ENCODE data around the gene NPAS3. TPM values are rescaled to one million over a fixed set of nuclear protein-coding genes. Genes with fewer than 3 reads are reported as not detected.

Gene NPAS3
- total RNA-seq, 1 donor from 2014 or later: 4.9 TPM

- intact Hi-C loops (cut with DNase I): no loop called here
- no peak for DNase-seq (ENCODE audit: low spot score)
Measured at GRCh38 chr14:33796356-33796755, 857.7 kb downstream of the NPAS3 start.

- intact Hi-C loops (cut with DNase I): no loop called here
- DNase-seq (ENCODE audit: low spot score): no peak
Measured at GRCh38 chr14:33799705-33800570, 861.3 kb downstream of the NPAS3 start.

- intact Hi-C loops (cut with DNase I): no loop called here
- DNase-seq (ENCODE audit: low spot score): no peak
Measured at GRCh38 chr14:33800735-33801163, 862.1 kb downstream of the NPAS3 start.

DNA sequence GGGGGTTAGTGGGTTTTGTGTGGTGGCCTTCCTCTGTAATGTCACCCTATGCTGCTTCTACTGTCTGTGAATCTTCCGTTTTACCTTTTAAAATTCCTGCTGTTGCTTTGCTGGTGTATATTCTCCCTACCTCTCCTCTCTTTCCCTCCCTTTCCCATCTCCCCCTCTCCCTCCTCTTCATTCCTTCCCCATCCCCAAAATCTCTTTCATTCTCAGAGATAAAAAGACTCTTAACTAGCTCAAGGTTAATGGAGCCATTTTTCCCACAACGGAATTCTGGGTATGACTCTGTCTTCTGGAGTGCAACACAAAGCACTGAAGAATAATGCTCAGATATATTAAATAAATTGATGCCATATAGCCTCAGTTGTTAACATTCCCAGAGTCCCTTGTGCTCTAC is 864.1 kb downstream of the NPAS3 start:
- no peak for DNase-seq (ENCODE audit: low spot score)
- intact Hi-C loops (cut with DNase I): no loop called here

GRCh38 chr14:33805593-33805992 is 866.9 kb downstream of the NPAS3 start:
- DNase-seq (ENCODE audit: low spot score): no peak
- intact Hi-C loops (cut with DNase I): no loop called here

DNA sequence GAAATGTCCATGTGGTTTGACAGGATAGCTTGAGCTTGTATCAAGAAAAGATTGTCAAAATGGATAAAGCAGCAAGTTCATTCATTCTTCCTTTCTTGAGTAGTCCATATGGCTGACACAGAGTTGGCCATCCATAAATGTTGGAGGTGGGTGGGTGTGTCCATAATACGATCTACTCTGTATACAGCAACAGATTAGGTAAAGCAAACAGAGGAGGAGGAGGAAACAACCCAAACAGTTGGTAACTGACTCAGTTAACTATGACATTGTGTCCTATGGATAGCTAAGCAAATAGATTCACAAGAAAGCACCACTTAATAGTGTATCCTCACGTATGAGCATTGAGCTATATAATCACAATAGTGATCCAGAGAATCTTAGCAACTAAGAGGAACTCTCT is 868.2 kb downstream of the NPAS3 start:
- intact Hi-C loops (cut with DNase I): no loop called here

GRCh38 chr14:33808187-33808586 is 869.5 kb downstream of the NPAS3 start:
- DNase-seq (ENCODE audit: low spot score): no peak
- intact Hi-C loops (cut with DNase I): no loop called here

More for the DNA sequence above, 868.2 kb downstream of the NPAS3 start:
- no peak for DNase-seq (ENCODE audit: low spot score)

- DNase-seq (ENCODE audit: low spot score): no peak
- intact Hi-C loops (cut with DNase I): no loop called here
Measured at GRCh38 chr14:33809396-33809981, 870.8 kb downstream of the NPAS3 start.

- intact Hi-C loops (cut with DNase I): no loop called here
Measured at GRCh38 chr14:33810308-33810707, 871.6 kb downstream of the NPAS3 start.

GRCh38 chr14:33811721-33812120 is 873.0 kb downstream of the NPAS3 start:
- no peak for DNase-seq (ENCODE audit: low spot score)
- intact Hi-C loops (cut with DNase I): no loop called here

More at GRCh38 chr14:33810308-33810707, 871.6 kb downstream of the NPAS3 start:
- DNase-seq (ENCODE audit: low spot score): no peak

- intact Hi-C loops (cut with DNase I): no loop called here
- DNase-seq (ENCODE audit: low spot score): no peak
Measured at GRCh38 chr14:33812181-33812580, 873.5 kb downstream of the NPAS3 start.

DNA sequence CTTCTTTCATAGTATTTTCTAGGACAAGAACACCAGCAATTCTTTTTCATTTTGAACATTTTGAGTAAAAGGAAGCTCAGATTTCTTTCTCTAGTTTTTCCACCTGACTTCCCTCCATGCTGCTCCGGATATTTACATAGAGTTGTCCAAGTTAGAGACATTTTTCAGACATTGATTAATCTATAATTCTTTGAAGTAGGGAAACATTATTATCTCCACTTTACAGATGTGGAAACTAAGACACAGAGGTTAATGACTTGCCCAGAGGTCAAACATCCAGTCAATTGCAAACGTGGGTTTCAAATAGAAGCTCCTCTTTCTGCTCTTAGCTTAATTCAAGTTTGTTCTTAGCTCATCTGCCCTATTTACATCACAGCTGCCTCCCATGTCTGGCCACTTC is 873.9 kb downstream of the NPAS3 start:
- intact Hi-C loops (cut with DNase I): no loop called here
- no peak for DNase-seq (ENCODE audit: low spot score)

DNA sequence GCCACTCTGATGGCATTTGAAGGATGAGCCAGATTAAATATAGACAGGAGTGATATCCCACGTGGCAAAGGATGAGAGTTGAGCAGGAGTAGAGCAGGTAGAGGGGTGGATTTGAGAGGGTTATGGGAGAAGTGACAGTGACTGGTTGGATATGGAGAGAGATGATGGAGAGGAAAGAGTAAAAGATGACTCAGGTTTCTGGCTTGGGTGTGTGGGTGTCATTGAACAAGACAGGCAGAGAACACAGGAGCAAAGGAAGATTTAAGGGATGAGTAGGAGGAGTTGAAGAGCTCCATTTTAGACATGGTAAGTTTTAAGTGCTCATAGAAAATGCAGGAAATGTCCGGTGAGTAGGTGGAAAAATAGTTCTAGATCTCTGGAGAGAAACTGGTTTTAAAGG is 875.3 kb downstream of the NPAS3 start:
- DNase-seq (ENCODE audit: low spot score): no peak
- intact Hi-C loops (cut with DNase I): no loop called here

DNA sequence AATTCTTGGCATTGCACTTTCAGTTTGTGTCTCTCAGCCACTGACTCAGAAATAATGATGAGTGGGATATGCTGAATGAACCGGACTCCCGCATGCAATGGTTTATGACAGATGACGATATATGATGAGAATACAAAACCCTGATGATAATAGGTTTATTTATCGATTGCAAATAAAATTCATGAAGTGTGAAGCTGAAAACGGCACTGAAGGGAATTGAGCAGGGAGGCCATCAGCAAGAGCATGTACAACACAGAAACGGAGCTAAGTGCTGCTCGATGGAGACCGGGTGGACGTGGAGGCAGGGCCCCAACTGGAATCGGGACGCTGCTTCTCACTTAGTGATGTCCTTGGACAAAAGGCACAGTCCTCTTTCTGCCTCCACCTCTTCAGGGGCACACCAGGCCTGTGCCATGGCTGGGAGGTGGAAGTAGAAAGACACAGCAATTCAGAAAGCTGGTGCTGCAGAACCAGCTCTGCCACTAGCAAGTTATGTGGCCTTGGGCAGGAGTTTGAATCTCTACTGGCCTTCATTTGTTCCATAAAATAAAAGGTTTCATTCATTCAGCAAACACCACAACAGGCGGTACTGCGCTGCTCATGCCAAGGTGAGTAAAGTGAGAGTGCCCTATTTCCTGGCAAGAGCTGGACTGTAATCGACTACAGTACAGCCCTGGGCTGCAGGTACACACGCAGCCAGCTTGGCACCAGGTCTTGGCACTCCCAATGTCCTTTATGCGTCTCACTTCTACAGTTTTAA is 895.2 kb downstream of the NPAS3 start:
- intact Hi-C loops (cut with DNase I): no loop called here
- no peak for DNase-seq (ENCODE audit: low spot score)

GRCh38 chr14:33834466-33835260 is 896.0 kb downstream of the NPAS3 start:
- no peak for DNase-seq (ENCODE audit: low spot score)
- intact Hi-C loops (cut with DNase I): no loop called here

DNA sequence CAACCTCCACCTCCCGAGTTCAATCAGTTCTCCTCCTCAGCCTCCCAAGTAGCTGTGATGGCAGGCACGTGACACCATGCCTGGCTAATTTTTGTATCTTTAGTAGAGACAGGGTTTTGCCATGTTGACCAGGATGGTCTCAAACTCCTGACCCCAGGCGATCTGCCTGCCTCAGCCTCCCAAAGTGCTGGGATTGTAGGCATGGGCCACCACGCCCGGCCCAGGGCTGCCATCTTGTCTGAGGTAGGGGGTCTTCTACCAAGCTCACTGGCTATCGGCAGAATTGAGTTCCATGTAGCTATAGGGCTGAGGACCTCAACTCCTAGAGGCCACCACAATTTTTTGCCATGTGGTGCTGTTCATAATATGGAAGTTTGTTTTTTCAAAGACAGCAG is 896.6 kb downstream of the NPAS3 start:
- intact Hi-C loops (cut with DNase I): no loop called here

DNA sequence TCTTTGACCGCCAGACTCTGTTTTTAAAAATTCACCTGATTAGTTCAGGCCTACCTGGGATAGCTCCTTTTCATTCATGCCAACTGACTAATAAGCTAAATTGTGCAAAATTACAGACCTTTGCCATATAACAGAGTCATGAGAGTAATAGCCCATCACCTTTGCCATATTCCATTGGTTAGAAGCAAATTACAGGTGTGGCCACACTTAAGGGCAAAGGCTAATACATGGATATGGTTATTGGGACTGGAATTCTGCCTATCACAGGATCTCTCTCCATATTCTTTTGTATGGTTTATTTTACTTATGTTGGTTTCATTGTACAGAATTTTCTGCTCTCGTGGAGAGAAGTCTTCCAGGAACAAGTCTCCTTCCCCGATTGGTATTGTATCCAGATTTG is 897.0 kb downstream of the NPAS3 start:
- DNase-seq (ENCODE audit: low spot score): no peak
- intact Hi-C loops (cut with DNase I): no loop called here

More for the DNA sequence above, 896.6 kb downstream of the NPAS3 start:
- DNase-seq (ENCODE audit: low spot score): no peak

DNA sequence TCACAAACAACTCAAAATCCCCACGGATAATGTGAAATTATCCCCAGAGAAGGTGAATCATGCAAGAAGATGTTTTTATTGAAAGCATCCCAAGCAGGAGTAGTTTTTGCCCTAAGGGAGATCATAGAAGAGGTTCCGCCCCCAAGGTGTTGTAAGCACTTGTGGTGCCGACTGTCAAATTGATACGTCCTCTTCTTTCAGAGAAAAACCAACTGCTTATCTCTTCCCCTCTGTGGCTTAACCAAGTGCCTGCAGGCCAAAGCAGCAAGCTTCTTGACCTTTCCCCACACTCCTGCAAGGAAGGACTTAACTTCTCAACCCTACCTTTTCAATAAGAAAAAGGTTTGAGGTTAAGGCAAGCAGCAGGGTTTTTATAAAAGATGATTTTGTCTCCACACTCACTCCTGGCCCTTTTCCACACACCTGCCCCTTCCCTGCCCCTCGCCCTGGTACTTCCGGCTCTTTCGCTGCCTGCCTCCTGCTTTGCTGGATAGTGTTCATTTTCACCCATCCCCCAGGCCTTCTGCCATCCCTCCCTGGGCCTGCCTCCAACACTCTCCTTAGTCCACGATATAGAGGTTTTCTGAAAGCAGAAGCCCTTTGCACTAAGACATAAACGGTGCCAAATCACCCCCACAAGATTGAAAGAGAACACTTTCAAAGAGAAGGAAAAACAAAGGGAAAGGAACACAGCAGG is 897.7 kb downstream of the NPAS3 start:
- intact Hi-C loops (cut with DNase I): no loop called here
- no peak for DNase-seq (ENCODE audit: low spot score)
